KOPT-K1 (cell line): ENCODE data around the gene ESR1.

Source experiments
- H3K27ac ChIP-seq: fragments of 200-600 bp; sonication (generic); 2 replicates; pipeline ENCODE4 v1.5.1; 2016; ENCODE audit warnings: antibody characterized with exemption, mild to moderate bottlenecking, low read depth, low read length; ENCODE audit not compliant: poor library complexity, severe bottlenecking
- H3K36me3 ChIP-seq: fragments of 200-600 bp; sonication (generic); 2 replicates; pipeline ENCODE4 v1.5.1; 2017; ENCODE audit warnings: antibody characterized with exemption, mild to moderate bottlenecking, low read length, moderate library complexity; ENCODE audit not compliant: insufficient read depth
- H3K9me3 ChIP-seq: fragments of 200-600 bp; sonication (generic); 2 replicates; pipeline ENCODE4 v1.5.1; 2017; ENCODE audit warnings: antibody characterized with exemption, low read length, mild to moderate bottlenecking; ENCODE audit not compliant: insufficient read depth, poor library complexity, severe bottlenecking

ESR1 gene

GRCh38 chr6:151807513-151808370, at the start of gene ESR1:
Gene ESR1, plus strand, starts transcription at chr6:151807682. Its CDS starts 231 bp downstream, at chr6:151807913.
- Histone ChIP-seq H3K9me3 (no peaks in the 10 kb centered on the region), H3K36me3 (no peaks in the 10 kb centered on the region), H3K27ac (no peak within 1 kb of the TSS)

- Histone ChIP-seq H3K27ac (no peak overlapping the region), H3K9me3 (no peaks in the 10 kb centered on the region), H3K36me3 (no peaks in the 10 kb centered on the region)
These were observed 47.0 kb upstream of the ESR1 start for GRCh38 chr6:151760486-151760885.

- H3K9me3 ChIP-seq: no peaks in the 10 kb centered on the region
- no peak overlapping the region for H3K27ac ChIP-seq
- no peaks in the 10 kb centered on the region for H3K36me3 ChIP-seq
These were observed 45.6 kb upstream of the ESR1 start for GRCh38 chr6:151761851-151762250.

- no peak overlapping the region for H3K27ac ChIP-seq
- H3K9me3 ChIP-seq: no peaks in the 10 kb centered on the region
- no peaks in the 10 kb centered on the region for H3K36me3 ChIP-seq
These were observed 44.7 kb upstream of the ESR1 start for GRCh38 chr6:151762817-151763216.

GRCh38 chr6:151763303-151763702, 44.2 kb upstream of the ESR1 start:
- Histone ChIP-seq H3K36me3 (no peaks in the 10 kb centered on the region), H3K9me3 (no peaks in the 10 kb centered on the region), H3K27ac (no peak overlapping the region)

- no peaks in the 10 kb centered on the region for H3K36me3 ChIP-seq
- H3K9me3 ChIP-seq: no peaks in the 10 kb centered on the region
- H3K27ac ChIP-seq: no peak overlapping the region
These were observed 43.4 kb upstream of the ESR1 start for GRCh38 chr6:151763938-151764680.

- H3K9me3 ChIP-seq: no peaks in the 10 kb centered on the region
- H3K27ac ChIP-seq: no peak overlapping the region
- no peaks in the 10 kb centered on the region for H3K36me3 ChIP-seq
These were observed 42.0 kb upstream of the ESR1 start for GRCh38 chr6:151765444-151765886.

- H3K9me3 ChIP-seq: no peaks in the 10 kb centered on the region
- H3K27ac ChIP-seq: no peak overlapping the region
- H3K36me3 ChIP-seq: no peaks in the 10 kb centered on the region
These were observed 35.0 kb upstream of the ESR1 start for GRCh38 chr6:151772446-151772845.

GRCh38 chr6:151773382-151773781, 34.1 kb upstream of the ESR1 start:
- Histone ChIP-seq H3K36me3 (no peaks in the 10 kb centered on the region), H3K9me3 (no peaks in the 10 kb centered on the region), H3K27ac (no peak overlapping the region)

- Histone ChIP-seq H3K27ac (no peak overlapping the region), H3K9me3 (no peaks in the 10 kb centered on the region), H3K36me3 (no peaks in the 10 kb centered on the region)
These were observed 24.9 kb upstream of the ESR1 start for GRCh38 chr6:151782560-151782959.

GRCh38 chr6:151783692-151784091, 23.8 kb upstream of the ESR1 start:
- no peaks in the 10 kb centered on the region for H3K9me3 ChIP-seq
- H3K27ac ChIP-seq: no peak overlapping the region
- no peaks in the 10 kb centered on the region for H3K36me3 ChIP-seq

- Histone ChIP-seq H3K9me3 (no peaks in the 10 kb centered on the region), H3K27ac (no peak overlapping the region), H3K36me3 (no peaks in the 10 kb centered on the region)
These were observed 22.9 kb upstream of the ESR1 start for GRCh38 chr6:151784441-151785214.

- no peak overlapping the region for H3K27ac ChIP-seq
- no peaks in the 10 kb centered on the region for H3K9me3 ChIP-seq
- no peaks in the 10 kb centered on the region for H3K36me3 ChIP-seq
These were observed 10.5 kb upstream of the ESR1 start for GRCh38 chr6:151796842-151797530.

GRCh38 chr6:151803743-151804142, 3.7 kb upstream of the ESR1 start:
- H3K9me3 ChIP-seq: no peaks in the 10 kb centered on the region
- no peaks in the 10 kb centered on the region for H3K36me3 ChIP-seq
- no peak overlapping the region for H3K27ac ChIP-seq
